Fibroblast of peridontal ligament (primary cell): ENCODE data around the gene NKX2-1.

Source experiments
- DNase-seq: peaks from one replicate; pipeline ENCODE4 v3.0.0-alpha.2; 2010; ENCODE audit errors: extremely low read depth

Gene NKX2-1

DNA sequence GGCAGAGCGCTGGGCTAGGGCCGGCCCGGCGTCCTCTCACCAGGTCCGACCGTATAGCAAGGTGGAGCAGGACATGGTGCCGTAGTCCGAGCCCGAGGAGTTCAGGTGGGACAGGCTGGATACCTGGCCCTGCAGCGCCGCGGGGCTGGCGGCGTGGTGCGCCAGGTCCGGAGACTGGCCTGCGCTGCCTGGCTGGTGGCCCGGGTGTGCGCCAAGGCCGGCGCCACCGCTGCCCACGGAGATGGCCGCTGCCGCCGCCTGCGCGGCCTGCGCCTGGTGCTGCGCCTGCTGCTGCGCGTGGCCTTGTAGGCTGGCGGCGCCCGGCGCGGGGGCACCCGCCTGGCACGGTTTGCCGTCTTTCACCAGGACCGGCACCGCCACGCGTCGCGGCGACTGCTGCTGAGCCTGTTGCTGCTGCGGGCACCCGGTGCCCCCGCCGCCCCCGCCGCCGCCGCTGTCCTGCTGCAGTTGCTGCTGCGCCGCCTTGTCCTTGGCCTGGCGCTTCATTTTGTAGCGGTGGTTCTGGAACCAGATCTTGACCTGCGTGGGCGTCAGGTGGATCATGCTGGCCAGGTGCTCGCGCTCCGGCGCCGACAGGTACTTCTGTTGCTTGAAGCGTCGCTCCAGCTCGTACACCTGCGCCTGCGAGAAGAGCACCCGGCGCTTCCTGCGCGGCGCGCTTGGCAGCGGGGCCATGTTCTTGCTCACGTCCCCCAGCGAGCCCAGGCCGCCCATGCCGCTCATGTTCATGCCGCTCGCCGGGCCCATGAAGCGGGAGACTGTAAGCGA is 2.6 kb downstream of the NKX2-1 start:
- no peak for DNase-seq

DNA sequence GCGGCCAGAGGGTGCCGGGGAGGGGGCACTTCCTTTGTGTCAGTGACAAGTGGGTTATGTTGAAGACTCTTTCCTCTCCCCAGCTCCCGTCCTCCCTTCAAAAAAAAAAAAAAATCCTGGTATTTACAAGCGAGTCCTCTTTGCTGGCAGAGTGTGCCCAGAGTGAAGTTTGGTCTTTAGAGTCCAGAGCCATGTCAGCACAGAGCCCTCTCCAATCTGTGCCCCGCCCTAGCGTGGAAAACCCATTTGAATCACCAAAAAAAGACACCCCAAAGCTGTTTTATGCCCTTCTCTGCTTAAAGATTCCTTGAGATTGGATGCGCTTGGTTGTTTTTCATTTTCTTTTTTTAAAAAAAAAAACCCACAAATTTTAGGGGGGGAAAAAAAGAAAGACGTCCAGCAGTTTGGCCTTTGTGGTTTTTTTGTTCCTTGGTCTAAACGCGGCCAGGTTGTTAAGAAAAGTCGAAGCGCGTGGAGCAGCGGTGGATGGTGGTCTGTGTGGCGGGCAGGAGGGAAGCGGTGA is 3.3 kb downstream of the NKX2-1 start:
- no peak for DNase-seq

DNA sequence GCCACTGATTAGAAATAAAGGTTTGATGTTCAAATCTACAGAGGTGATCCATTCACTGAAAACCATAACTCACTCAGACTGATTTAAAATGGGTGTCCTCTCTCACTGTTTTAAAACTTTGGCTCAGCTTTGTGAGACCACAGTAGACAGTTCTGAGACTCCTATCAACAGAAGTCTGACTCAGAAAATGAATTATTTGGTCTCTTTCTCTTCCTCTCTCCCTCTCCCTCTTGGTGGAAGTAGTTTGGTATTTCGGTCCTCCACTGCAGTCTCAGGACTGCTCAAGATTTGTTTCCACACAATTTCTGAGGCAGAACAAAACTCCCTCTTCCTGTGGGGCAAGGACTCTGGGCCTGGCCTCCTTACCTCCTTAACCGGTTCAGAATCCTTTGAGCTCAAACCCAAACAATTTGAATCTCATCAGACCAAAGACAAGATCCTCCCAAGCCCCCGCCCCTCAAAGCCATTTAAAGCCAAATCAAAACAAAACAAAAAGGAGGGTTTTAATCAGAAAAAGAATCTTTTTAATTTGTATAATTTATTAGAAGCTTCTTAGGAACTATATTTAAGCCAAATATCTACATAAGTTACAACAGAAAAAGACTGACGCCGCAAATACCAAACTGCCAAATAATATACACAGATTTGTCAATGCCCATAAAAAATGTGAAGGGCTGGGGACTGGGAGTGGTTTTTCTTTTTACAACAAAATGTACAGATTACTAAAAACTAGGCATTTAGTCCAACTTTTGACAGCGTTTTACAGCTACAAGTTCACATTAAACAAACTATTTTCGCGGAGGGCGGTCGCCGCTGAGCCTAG is 3.9 kb downstream of the NKX2-1 start:
- no peak for DNase-seq

DNA sequence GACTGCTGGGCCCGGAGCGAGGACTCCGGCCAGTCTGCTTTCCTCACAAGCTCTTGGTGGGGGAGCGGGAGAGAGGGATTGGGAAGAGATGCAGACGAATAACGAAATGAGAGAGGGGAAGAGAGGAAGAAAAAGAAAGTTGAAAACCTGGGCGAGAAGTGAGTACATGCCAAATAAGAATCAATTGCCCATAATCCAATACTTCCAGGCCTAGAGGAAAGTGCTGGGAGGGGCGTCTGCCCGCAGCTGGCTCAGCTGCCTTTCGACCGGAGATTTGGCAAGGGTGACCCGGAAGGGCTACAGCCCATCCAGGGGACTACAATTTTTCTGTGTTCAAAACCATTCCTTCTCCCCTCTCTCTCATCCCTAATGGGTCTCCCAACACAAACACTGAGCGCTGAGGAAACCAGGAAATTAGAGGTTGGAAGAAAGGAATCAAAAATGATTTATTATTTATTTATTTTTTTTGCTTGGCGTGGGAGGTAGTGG is 4.9 kb downstream of the NKX2-1 start:
- DNase-seq, result no peak

DNA sequence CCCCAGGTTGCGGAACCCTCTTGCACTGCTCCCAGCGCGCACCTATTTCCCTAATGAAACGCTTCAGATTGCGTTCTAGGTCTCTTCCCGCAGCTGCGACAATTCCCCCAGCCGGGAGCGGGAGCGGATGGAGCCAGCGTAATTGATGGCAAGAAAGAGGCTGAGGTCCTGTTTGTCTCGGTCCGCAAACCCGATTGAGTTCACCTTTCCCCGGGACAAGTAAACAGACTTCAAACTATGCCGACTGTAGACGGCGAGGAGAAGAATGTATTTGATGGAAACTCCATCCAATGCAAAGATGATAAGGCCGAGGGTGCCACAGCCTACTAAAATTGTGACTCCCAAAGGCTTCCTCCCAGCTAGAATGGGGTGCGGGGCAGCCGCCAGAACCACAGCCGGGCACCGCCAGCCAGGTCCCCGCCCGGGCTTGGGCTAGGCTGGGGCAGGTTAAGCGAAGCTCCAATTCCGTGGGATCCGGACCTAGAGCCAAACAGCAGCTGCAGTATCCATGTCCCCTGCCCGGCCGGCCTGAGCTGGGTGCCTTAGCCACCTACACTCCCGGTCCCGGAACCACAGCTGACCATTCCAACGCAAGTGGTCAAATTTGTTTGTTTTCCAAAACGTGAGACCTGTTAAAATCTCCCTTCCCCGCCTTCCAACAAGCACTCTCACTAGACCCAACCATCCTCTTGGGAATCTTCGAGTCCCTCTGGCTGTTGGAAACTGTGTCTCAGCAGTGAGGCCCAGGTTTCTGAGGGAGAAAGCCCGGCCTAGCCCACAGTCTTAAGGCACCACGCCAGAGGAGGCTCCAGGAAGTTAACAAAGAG is 5.5 kb downstream of the NKX2-1 start:
- no peak for DNase-seq

DNA sequence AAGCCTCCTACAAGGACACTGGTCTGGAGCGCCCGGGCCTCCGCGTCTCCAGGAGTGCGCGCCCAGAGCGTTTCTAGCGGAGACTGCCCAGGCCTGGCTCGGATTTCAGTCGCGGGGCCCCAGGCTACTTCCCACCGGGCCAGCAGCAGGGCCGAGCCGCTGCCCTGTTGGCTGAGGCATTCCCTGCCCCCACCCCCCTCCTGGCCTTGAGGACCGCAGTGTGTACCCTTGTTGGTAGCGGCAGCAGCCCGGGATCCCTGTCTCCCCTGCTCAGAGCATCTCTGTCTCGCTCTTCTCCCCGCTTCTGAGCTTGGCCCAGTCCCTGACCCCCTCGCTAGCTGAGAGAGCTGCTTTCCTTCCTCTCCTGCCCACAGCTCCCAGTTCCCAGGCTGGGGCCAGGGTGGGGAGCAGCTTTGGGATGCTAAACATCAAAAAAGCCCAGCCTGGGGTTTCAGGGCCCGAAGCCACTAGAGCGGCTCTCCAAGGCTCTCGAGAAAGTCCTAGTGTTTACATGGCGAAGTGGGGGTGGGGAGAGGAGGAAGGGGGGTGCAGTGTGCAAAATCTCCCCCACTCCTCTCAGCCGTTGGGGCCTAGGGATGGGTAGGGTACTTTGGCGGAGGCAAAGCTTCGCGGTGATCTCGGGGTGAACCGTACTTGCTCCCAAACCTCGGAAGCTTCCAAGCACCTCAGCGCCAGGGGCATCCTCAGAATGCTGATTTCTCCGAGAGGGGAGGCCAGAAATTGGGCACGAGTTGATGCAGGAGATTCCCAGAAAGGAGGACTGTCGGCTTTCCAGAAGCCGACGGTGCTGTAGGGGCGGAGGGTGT is 6.4 kb downstream of the NKX2-1 start:
- no peak for DNase-seq

DNA sequence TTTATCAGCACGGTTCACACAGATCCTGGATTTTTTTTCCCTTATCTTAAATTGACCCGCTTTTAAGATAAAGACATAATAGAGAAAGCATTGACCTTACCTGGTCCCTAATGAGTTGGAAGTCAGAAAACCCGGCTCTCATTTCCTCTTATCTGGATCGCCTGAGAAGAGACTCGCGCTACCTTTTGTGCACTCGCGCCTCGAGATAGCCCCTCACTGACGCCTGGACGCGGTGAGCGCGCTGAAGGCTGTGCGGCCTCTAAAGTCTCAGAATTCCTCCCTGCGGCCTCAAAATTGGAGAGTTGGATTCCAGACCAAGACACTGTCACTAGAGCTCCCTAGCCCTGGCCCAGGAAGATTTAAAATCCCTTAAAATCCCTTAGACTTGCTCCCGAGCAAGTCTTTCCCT is 7.0 kb downstream of the NKX2-1 start:
- no peak for DNase-seq

DNA sequence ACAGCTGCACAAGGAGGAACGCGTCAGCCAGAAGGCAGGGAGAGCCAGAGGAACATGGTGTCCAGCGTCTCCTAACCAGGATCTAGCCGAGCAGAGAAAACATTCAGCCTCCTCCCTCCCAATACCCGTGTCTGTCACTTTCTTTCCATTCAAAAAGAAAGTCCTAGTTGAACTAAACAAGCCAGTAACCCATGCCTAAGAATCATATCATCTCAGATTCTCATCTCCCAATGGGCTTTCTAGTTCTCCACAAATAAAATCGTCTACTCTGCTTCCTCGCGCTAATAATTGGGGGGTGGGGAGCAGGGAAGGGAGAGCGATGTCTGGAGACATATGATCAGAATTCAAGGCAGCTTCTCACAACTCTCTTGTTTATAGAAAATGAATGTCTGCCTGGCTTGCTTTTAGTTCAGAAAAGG is 7.4 kb downstream of the NKX2-1 start:
- no peak for DNase-seq

DNA sequence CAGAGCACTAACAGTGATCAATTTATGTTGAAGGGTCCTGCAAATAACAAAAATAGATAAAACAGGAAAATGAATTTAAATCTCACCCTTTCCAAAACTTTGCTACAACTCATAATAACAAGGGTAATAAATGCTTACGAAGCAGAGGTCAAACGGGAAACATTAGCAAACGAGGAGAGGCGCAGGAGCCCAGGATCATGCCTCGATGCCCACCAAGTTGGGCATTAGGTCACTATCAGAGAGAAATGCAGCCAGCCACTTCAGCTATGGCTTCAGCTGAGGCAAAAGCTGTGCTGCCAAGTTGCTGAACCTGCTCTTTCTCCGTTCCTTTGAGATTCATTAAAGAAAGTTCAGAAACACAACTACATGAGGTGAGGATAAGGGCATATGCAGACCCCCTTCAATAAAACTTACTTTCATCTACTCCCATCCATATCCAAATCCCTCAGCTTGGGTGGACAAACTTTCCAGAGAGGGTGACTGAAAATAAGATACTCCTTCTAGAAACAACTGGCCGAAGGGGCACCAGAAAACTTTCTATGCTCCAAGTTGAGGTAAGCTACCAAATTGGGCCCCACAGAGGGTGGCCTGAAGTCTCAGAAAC is 7.9 kb downstream of the NKX2-1 start:
- no peak for DNase-seq

DNA sequence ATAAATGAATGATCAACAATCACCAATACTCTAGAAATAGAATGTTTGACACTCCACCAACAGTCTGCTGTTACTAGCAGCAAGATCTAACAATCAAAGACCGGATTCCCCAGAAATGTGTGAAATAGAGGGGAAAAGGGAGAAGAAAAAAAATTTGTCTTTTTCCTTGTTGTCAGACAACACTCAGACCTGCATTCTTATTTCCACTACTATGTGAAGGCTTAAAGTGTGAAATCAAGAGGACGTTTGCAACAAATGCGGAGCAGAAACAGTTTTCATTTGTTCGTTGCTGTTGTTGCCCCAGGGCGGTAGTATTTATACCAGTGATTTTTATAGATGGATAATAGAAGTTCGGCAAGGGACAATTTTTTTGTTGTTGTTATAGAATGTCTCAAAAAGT is 9.2 kb downstream of the NKX2-1 start:
- no peak for DNase-seq

DNA sequence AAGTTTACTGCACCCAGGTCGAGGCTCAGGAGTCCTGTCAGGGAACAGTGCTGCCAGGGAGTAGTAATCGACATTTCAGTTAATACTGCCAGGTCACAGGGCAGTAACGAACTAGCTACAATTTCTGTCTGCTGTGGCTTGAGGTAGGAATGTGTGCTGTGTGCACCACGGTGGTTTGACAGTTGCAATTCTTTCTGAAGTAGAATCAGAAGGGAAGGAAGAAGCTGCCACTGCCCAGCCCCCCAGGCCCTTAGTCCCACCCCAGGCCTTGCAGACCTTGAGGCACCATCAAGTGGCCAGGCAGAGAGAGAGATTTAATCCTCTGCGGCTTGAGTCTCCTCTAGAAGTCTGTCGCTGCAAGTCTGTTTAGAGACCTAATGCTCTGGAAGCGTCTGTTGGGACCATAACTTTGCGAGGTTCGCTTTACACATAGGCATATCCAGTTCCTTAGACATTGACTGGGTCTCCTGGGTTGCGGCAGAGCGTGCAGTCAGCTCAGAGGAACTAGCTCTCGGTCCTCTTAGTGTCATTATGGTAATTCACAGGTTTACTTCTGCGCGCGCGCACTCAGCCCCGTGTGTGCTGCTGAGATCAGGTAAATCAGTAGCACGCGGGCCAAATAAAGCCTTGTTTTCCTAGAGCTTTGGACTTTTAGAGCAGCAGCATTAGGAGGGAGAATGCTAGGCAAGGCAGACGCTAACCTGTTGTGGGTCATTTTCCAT is 9.8 kb downstream of the NKX2-1 start:
- no peak for DNase-seq

DNA sequence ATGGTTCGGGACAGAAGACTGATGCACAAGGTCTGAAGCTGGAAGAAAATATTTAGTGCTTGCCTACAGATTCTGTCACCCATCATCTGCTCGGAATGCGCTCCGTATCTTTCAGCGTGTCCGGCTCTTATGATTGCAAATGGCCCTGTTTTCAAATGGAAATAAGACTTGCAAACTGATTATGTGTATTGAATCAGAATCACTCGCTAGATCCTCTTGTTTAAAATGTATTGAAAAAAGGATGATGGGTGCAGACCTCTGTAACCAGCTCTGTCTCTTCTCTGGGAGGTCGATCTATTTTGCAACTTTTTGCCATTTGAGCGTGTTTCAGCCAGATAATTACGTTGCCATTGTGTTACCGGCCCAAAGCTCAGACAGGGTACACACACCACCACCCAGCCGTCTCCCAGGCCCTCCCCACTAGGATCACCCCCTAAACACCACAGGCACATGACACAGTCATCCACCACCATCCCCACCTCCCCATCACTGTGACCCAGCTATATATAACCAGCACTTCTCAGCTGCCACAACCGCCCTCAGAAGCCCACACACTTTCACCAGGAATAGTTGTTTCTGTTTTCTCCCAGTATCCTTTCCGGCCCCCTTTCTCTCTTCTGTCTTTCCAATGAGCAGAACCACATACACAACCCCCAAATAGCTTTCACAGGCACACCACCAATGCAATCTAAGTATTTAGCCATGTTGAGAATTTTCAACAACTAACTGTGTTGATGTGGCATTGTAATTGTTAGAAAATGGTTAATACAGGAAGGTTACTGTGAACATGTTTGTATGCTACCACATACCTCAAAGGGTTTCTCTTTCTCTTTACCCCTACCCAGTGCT is 10.7 kb downstream of the NKX2-1 start:
- DNase-seq, result no peak

DNA sequence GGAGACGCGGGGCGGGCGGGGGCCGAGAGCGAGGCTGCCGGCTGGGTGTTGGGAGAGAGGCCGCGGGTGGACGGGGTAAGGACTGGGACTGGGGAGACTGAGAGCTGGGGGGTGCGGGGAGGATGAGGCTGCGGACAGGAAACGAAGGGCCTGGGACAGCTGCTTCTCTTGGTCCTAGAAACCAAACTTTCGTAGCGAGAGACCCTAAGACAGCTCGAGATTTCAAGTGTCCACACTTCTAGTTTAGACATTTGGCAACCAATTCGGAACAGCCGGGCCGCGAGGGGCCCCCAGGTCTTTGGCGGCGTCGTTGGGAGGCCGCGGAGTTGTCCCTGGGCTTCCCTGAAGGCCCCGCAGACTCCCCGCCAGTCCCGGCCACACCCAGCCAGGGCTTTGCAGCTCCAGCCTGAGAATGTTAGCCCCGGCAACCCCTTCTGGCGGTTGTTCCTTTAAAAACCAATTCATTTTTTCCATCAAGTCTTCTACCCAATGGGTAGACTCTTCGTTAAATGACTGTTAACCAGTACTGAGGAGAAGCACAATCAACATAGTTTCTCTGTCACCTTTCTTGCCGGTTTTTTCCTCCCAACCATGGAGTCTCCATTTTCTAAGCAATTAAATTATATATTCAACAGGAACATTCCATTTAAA is 11.5 kb downstream of the NKX2-1 start:
- DNase-seq, result no peak

DNA sequence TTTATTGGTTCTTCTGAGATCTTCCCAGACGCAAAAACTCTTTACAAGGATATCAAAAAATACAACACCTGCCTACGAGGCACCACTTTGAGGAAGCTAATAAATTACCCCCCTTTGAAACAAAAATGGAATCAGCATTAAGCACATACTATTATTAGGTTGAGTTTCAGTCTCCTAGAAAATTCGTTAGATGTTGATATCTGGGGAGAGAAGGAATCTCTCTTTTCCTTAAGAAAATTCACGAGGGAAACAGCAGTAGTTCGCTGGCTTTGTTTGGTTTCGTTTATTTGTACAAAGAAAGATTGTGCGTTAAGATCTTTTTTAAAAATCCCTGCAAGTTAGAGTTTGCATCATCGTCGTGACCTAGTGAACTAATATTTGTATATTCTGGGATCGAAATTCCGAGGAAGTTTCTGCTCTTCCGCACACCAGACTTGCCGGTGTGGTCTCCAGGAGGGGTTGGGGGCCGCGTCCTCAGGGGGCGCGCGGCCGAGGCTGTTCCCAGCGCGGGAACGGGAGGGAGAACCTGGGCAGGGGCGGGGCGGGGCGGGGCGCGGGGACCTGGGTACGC is 12.1 kb downstream of the NKX2-1 start:
- DNase-seq, result no peak

DNA sequence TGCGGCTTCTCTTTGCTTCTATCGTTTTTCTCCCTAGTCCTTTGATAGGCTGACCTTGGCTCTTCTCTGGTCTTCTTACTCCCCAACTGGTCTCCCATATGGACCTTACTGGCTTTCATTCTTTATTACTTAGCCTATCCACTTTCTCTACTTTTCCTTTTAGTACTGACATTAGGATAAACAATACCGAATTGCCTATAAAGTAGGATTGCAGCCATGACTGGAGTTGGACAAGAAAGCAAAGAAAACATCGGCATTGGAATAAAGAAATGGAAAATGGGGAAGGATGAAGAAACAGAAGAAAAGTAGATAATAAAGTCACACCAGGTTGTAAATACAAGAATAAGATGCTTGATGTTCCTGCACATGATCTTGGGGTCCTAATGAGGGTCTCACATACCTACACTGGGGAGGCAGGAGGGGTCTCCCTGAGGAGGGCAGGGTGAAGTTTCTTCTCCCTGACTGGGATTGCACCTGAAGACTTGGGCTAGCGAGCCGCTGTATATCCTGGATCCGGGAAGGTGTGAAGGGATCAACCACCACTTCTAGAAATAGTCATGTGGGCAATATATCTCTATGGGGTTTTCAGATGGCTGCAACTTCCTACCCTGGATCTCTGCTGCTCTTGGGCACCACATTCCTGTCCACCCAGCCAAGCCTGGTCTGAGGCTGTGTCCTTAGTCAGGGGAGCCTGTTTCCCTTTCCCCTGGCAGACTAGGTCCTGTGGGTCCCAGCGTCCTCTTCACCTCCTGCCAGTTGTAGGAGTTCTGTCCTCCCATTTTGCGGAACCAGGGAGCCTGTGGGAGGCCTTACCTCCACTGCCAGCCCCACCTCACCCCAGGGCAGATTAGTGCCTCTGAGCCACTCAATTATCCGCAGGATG is 13.1 kb downstream of the NKX2-1 start:
- no peak for DNase-seq

DNA sequence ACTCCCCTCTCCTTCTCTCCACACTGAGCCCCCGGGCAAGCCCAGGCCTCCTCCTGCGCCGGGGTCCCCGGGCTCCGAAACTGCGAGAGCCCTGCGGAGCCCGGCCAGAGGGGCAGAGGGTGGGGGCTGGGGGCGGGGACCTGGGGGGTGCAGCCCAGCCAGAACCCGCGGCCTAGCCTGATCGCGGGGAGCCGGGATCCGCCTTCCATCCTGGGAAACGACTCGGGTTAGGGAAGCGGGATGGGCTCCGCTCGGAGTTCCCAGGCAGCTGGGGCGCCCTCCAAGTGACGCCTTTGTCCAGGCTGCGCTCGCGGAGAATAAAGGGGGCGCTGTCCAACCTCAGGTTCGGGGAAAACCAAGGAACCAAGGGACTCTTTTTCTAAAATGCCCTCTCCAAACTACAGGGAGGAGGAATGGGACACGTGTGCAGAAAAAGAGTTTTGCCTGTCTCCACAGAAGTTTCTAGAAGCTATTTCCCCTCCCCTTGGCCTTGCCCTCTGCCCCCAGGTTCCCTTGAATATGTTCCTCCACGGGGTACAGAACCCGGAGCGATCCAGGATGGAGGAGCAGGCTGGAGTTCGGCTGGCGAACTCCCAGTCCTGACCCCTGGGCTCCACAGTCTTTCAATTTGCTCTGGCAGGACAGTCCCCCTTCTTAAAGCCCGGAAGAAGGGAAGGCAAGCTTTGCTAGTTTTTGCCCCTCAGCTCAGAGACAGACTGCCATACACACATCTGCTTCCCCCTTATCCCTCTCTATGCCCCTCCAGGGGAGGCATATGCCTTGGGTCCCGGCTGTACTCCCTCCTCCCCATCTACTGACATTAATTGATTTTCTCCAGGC is 13.9 kb downstream of the NKX2-1 start:
- DNase-seq, result no peak
